NCI-H2029 (cell line): ENCODE measurements around the gene TSPAN17.
"Not testable (repeated sequence)": the region's sequence is repeated elsewhere in the genome, so short reads cannot be mapped to it uniquely, and the experiment has no call there.

Experiments used
- DNase-seq: peaks from one replicate; lab custom pipeline; 2025; lab: John Stamatoyannopoulos, UW

TSPAN17 gene, protein sequence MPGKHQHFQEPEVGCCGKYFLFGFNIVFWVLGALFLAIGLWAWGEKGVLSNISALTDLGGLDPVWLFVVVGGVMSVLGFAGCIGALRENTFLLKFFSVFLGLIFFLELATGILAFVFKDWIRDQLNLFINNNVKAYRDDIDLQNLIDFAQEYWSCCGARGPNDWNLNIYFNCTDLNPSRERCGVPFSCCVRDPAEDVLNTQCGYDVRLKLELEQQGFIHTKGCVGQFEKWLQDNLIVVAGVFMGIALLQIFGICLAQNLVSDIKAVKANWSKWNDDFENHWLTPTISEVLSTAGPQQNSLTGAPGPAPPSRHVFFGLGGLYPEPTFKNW

DNA sequence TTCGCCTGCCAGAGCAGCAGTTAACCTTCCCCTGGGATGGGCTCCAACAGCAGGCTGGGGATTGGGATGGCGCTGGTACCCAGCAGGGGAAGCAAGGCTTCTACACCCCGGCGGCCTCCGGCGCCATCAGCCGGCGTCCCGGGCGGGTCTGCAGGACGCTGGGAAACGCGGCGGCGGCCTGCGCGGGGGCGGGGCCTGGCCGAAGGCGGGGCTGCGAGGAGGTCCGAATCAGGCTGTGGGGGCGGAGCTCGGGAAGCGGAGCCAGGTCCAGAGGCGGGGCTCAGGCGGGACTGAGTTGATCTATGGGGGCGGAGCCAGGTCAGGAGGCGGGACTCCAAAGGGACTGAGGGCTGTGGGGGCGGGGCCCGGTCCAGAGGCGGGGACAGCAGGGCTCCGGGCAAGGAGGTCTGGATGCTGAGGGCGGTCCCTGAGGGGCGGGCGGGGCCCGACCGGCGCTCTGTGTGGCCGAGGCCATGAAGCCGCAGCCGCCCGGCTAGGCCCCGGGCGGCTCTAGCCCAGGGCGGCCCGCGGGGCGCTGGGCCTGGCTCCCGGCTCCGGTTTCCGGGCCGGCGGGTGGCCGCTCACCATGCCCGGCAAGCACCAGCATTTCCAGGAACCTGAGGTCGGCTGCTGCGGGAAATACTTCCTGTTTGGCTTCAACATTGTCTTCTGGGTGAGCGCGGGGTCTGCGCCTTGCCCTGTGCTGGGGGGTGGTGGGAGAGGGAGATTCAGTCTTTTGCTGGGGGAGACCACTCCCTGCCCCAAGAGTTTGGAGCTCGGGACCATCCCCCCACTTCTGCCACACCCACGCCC is at the start of gene TSPAN17:
TSS of gene TSPAN17 (plus strand) at position 455 of the 813 bp plus-strand sequence. CDS start at position 587, 132 bp downstream.
- DNase-seq, result peak; percentile 99

DNA sequence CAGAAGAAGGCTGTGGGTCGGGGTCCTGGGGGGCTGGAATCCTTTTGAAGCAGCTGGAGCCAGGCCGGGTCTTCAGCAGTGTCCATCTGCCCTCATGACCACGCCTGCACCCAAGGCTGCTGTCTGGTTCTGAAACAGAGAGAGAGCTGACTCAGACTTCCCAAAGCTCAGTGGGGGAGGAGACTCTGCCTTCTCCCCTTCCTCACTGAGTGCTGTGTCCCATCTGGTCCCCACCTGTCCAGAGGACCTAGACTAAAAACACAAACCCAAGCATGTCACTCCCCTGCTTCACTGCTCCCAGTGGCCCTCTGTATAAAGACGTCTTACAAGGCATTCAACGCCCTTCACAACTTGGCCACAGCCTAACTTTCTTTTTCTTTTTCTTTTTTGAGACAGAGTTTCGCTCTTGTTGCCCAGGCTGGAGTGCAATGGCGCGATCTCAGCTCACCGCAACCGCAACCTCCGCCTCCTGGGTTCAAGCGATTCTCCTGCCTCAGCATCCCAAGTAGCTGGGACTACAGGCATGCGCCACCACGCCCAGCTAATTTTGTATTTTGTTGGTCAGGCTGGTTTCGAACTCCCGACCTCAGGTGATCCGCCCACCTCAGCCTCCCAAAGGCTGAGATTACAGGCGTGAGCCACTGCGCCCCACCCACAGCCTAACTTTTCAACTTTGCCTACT is 47.4 kb upstream of the TSPAN17 start:
- DNase-seq, result not testable (repeated sequence)

DNA sequence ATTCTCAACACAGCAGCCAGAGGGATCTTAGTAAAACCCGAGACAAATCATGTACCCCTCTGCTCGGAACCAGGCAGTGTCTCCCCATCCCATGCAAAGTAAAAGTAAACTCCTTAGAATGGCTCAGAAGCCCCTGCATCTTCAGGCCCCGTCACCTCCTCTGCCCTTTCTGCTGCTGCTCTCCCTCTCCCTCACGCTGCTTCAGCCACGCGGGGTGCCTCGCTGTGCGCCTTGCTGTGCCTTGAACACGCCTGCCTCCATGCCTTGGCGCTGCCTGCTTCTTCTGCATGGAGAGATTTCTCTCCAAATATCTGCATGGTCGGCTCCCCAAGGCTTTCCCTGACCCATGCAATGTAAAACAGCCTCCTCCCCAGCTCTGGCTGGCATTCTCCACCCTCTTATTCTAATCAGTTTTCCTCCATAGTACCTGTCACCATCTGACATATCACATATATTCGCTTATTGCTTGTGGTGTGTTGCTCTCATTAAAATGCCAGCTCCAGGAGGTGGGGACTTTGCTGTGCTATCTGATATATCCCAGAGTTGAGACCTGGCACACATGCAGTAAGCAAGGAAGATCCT is 45.3 kb upstream of the TSPAN17 start:
- no peak for DNase-seq

DNA sequence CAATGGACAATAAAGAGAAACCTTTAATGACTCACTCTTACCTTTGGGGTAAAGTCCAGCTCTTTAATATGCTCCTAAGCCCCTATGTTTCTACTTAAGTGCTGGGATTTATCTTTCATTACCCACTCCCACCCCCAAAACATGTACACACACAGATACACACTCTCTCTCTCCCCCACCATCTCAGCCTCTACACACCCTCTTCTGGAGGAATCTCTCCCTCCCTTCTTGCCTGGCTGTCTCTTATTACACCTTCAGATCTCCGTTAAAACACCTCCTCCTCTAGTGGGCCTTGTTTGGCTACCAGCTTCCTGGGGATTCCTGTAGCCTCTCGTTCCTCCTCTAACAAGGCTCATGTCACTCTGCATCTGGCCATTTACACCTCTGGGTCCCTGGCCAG is 44.2 kb upstream of the TSPAN17 start:
- no peak for DNase-seq

DNA sequence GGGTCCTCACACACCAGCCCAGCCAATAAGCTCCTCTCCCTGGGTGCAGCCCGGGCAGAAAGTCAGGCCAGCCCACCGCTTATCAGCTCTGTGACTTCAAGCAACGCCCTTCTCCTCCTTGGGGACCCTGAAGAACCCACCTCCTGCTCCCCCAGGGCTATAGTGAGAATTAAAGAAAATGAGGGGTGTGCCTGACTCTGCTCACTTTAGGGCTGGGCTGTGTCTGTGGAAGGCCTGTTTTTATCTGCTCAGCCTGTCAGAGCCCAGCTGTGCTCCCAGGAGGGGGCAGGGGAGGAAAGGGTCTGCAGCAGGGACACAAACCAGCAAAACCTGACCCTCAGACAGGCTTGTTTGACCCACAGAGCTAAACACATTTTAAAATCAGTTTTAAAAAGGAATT is 41.3 kb upstream of the TSPAN17 start:
- DNase-seq, result no peak

DNA sequence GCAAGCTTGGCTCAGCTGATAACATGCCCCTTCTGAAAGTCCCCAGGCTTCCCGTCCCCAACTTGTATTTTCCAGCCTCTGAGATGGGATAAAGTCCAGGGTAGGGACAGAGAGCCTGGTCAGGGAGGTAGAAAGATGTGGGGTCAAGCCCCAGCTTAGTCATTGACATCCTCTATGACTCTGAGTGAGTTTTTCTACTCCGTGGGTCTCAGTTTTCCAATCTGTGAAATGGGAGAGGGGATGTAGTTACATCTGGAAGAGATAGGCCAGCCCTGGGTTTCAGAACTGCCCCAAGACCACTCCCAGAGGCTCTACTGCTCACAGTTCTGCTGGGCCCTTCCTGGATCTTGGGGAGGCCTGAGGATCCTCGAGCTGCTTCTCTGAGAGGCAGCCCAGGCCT is 40.4 kb upstream of the TSPAN17 start:
- no peak for DNase-seq

DNA sequence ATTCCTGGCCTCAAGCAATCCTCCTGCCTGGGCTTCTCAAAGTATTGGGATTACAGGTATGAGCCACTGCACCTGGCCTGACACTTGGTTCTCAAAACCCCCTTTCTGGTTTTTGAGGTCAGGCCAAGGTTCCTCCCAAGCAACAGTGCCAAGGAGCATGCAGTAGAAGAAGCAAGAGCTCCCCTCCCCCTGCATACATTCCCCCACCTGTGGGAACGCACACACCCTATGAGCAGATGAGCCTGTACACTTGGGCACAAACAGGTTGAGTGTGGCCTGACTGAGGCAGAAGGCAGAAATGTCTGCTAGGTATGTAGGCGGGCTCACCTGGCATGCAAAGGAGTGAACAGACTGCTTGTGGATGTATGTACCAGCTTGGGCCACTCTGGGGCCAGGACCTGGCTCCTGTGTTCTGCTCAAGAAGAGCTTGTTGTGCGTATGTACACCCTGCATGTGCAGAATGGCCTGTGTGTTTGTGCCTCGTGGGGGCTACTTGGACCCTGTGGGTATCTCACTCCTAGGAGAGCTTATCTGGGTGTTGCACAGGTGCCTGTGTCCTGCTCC is 39.1 kb upstream of the TSPAN17 start:
- no peak for DNase-seq

DNA sequence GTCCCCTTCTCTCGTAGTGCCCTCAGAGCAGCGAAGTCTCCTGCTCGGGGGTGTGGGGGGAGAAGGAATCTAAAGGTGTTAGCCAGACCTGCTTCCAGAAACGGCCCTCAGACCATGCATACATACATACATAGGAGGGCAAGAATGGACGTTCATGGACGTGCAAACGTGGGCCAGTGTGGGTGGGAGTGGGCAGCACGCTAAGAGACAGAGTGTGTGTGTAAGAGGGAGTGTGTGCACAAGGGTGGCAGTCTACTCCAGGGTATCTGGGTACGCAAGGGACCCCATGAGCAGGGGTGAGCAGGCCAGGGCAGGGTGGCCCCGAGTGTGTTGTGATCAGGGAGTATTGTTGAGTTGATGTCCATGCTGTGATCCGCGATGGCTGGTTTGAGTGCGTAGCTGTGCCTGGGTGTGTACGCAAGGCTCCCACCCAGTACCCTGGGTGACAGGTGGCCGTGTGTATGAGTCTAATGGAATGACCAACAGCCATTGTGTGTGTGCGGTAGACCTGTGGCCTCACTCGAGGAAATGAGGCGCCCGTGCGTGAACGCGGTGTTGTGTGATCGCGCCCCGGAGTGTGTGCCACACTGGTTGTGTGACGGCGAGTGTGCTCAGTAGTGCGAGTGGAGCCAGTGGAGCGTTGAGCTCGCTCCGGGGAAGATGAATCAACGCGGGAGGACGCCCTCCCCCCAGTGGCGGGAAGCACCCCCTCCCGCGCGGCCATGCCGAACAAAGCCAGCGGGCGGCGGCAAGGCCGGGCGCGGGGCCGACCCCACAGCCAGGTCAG is 38.2 kb upstream of the TSPAN17 start:
- DNase-seq, result no peak

DNA sequence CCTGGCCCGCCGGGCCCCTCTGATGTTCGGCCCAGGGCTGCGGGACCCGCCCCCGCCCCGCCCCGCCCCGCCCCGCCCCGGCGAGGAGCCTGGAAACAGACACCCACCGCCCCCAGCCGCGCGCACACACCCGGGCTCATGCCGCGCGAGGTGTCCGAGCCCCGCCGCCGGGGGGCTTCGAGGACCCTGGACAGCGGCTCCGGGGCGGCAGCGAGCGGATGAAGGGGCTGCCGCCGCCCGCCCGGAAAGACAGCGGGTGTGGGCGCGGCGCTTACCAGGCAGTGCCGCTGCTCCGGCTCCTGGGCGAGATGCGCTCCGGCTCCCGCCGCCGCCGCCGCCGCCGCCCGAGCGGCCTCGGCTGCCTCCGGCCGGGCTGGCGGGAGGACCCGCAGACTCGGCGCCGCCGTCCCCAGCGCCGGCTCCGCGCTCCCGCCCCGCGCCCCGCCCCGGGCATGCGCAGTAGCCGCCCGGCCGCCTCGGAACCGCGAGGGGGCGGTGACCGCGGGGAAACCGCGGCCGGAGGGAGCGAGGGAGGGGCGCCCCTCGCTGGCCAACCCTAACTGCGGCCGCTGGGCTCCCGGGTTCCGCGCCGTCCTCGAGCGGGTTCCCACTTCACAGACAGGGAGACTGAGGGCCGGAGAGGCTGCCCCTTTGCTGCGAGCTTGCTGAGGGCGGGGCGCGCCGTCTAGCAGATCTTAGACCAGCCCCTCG is 37.4 kb upstream of the TSPAN17 start, which contains the start of gene GPRIN1:
TSS of gene GPRIN1 (minus strand) at position 433 of the 711 bp plus-strand sequence. CDS start 10,322 bp downstream, outside the sequence.
- peak; percentile 52 for DNase-seq

DNA sequence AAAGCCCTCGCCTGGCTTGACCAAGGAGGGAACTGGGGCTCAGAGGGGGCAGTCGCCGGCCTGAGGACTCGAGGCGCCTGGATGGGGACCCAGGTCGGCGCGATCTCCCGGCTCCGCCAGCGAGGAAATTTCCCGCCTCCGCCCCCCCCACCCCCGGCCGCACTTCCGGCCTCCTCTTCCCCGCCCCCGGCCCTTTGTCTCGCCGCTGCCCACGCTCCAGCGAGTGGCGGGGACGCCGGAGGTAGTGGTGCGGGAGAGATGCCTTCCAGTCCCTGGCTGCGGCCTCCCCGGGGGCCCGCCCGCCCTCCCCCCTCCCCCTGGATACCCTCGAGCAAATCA is 36.9 kb upstream of the TSPAN17 start:
- DNase-seq, result peak; percentile 48

DNA sequence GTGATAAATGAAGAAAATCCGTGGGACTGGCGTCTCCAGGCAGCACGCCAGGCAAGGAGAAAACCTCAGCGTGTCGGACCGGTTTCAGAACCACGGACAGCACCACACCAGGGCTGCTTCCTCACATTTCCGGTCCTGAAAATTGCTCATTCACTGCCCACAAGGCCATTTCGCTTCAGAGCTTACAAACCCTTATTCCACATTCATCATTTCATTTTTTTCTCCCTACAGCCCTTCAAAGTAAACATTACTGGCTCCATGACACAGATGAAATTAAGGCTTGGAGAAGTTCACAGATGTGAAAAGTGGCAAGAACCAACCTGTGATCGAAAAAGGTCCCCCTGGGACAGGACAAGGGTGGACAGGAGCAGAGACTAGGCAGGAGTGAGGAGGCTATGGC is 35.8 kb upstream of the TSPAN17 start:
- DNase-seq, result no peak

DNA sequence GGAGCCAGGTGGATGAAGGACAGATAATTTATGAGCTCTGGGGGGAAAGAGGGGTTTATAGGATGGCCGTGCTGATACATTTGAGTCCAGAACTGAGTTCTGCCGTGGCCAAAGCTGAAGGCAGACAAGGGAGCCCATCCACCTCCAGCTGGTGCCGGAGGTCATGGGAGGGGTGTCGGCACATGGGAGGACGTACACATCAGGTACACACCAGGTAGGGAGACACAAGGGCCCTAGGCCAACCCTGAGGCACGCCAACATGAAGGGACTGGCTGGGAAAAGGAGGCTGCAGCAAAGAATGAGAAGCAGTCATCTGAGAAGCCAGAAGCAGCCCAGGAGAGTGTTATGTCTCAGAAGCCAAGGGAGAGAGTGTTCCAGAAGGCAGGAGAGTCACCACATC is 35.3 kb upstream of the TSPAN17 start:
- no peak for DNase-seq

DNA sequence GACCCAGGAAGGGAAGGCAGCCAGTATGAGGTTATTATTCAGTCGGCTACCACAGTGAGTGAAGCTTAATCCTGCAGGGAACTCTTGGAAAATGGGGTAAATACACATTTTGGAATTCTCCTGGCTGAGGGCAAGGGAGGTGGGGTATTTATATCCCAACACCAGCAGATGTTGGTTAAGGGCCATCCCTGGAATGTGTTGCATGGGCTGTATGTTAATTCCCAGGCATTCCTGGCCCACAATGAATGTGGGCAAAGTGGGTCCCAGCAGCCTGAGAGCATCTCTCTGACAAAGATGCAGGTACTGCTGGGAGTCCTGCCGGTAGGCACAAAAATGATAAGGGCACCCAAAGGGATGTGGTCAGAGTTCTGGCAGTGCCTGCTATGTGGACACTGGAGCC is 34.4 kb upstream of the TSPAN17 start:
- no peak for DNase-seq

DNA sequence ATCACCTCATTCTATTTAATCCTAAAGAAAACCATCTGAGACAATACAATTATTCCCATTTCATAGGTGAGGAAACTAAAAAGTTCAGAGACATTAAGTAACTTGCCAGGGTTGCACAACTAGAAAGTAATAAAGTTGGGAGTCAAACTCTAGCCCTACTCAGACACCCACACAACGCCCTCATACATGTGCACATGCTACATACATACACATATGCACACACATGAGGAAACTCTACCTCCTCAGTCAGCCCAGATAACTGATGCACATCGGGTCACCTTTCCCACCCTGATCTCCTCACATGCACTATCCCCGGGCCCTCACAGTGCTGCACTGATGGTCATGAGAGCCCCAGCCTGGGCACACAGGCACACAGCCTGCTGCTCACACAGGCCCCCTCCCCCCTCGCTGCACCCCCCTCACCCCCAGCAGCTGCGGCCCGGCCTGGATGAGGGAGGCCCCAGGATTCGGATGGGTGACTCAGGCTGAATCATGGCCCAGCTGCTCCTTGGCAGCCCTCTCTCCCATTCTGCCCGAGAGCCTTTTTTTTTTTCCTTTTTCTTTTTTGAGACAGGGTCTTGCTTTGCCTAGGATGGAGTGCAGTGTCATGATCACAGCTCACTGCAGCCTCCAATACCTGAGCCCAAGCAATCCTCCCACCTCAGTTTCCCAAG is 32.3 kb upstream of the TSPAN17 start:
- DNase-seq, result no peak

DNA sequence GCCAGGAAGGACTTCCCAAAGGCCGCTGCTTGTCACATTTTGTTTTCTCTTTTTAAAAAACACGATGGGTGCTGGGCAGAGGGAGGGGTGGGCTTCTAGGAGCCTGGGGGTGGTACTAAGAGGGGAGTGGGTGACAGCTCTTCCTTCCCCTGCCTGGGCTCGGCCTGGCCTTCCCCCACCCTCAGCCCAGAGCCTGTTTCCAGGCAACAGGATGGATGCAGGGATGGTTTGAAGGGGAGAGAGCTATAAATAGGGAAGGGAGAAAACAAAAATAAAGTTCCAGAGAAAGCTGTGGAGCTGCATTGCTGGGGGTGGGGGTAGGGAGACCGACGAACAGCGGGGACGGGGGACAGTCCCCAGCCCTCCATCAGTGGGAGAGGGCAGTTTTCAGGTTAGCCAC is 30.8 kb upstream of the TSPAN17 start:
- DNase-seq, result no peak

DNA sequence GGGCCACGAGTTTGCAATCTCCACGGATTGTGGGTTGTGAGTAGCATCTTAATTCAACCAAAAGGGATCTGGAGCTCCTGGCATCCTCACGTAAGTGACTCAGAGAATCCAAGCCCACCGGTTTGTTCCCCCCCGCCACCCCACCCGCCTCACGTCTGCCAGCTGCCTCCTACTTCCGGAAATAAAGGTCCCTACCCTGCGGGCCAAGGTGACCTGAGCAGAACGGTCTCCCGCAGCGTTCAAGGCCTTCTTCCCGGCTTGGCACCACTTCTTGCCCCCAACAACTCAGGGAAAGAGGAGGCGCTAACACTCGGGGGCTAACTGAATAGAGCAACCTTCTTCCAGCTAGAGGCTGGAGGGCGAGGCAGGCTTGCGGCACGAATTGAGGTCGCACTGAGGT is 28.5 kb upstream of the TSPAN17 start:
- DNase-seq, result no peak

DNA sequence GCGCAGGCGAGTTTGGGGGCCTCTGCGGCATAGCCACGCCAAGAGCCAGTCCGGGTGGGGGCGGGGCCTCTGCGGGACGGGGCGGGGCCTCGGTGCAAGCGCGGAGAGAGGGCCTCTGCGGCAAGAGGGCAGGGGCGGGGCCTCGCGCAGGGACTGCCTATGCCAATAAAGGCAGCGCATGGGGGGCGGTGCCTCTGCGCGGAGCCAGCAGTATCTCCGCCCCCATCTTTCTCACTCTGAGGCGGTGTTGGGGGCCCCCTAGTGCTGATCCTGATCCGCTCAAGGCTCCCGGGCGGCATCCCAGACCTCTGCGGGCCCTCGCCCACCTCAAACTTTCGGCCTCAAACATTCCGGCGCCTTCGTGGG is 28.1 kb upstream of the TSPAN17 start:
- no peak for DNase-seq

DNA sequence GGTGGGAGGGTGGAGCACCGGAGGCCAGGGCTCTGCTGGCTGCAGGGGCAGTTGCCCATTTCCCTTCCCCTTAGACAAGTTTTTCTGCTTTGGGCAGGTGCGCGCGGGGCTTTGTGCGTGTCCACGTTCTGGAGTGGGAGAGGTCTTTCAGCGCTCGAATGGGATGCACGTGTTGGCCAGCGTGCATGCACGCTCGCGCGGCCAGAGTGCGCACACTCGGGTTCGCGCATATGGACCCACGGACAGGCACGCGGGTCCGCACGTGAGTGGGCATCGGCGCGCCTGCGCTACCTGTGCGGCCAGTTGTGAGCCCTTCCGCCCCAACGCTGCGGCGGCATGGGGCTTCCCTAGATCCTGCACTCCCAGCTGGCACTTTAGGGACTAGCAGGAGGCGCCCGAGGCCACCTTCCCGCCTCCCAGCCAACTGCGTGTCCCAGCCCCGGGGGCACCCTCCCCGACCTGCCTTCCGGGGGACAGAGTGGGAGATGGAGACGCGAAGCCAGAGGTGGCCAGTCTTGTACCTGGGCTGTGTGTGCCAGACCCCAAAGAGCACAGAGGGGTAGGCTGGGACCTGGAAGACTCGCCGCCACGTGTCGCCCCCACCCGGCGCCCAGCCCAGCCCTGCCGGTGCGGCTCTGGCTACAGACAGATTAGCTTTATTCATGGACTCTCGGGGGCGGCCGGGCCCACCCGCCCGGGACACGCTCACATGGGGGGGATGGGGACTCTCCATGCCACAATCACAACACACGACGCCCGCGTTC is 27.5 kb upstream of the TSPAN17 start:
- DNase-seq, result no peak

DNA sequence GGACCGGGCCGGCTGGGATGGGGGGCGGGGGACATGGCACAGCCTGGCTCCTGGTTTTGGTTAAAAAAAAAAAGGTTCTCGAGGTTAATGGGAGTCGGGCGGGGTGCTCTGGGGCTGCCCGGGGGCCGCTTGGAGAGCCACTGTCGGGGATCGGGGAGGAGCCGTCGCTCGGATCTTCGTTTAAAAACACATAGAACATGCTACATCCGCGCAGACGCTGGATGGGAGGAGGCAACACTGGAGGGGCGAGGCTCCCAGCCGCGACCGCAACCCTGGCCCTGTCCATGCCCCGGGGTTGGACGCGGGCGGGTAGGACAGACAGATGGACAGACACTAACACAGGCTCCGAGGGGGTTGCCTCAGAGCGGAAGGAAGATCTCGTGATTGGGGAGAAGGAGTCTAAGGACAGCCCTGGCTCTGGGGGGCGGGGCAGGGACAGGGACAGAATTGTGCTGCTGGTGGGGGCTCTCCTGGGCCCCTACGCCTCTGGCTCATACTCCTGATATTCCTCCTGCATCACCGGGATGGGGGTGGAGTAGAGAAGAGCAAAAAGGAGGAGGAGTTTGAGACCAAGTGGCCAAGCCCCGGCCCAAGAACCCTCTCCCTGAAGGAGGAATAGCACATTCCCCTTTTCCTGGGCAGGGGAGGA is 26.8 kb upstream of the TSPAN17 start:
- no peak for DNase-seq
